SU-DHL-6 (cell line): ENCODE data around the gene BPIFB6.

Experiments used
- CTCF ChIP-seq: fragments of 200-600 bp; sonication (generic); IDR thresholded peaks from one replicate; pipeline ENCODE4 v1.5.1; 2017; ENCODE audit warnings: antibody characterized with exemption, mild to moderate bottlenecking, low read length, moderate library complexity; ENCODE audit not compliant: insufficient read depth, poor library complexity, severe bottlenecking
- EZH2phosphoT487 ChIP-seq: fragments of 200-600 bp; sonication (generic), shearing (Covaris generic); conservative IDR thresholded peaks from 2 replicates; pipeline ENCODE4 v1.6.1; 2018; ENCODE audit warnings: mild to moderate bottlenecking, antibody characterized with exemption, low read length, moderate library complexity, mixed read lengths

GRCh38 chr20:33023439-33024242 is 7.8 kb upstream of the BPIFB6 start:
- TF ChIP-seq CTCF = no peak
- no peak for TF ChIP-seq EZH2phosphoT487
